HG03045 (cell line): ENCODE data around the gene SNW1.
"Not testable (repeated sequence)": the region's sequence is repeated elsewhere in the genome, so short reads cannot be mapped to it uniquely, and the experiment has no call there.

Experiments used
- ATAC-seq: cut with Tn5 transposase; IDR thresholded peaks from one replicate; pipeline ENCODE4 v1.9.1; 2021; ENCODE audit warnings: mild to moderate bottlenecking, moderate library complexity; ENCODE audit not compliant: unreplicated experiment

The SNW1 gene

DNA sequence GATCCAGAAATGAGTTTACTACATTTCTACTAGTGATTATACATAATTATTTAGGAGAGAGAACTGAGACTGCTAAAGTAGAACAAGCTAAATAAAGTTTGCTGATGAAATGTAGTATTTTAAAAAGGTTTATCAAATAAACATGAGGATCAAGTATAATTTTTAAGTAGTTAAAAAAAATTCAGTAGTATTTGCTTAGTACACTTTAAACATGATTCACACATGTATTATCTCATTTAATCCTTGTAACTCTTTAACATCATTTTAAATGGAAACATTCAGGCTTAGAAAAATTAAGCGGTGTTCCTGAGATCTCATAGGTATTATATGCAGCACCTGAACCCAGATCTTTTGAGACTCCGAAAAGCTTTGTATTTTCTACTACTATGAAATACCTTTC lies 8.7 kb downstream of the SNW1 start:
- ATAC-seq = no peak

DNA sequence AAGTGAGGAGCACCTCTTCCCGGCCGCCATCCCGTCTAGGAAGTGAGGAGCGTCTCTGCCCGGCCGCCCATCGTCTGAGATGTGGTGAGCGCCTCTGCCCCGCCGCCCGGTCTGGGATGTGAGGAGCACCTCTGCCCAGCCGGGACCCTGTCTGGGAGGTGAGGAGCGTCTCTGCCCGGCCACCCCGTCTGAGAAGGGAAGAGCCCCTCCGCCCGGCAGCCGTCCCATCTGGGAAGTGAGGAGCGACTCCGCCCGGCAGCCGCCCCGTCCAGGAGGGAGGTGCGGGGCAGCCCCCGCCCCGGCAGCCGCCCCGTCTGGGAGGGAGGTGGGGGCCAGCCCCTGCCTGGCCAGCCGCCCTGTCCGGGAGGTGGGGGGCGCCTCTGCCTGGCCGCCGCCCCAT lies 13.5 kb downstream of the SNW1 start:
- ATAC-seq = not testable (repeated sequence)

DNA sequence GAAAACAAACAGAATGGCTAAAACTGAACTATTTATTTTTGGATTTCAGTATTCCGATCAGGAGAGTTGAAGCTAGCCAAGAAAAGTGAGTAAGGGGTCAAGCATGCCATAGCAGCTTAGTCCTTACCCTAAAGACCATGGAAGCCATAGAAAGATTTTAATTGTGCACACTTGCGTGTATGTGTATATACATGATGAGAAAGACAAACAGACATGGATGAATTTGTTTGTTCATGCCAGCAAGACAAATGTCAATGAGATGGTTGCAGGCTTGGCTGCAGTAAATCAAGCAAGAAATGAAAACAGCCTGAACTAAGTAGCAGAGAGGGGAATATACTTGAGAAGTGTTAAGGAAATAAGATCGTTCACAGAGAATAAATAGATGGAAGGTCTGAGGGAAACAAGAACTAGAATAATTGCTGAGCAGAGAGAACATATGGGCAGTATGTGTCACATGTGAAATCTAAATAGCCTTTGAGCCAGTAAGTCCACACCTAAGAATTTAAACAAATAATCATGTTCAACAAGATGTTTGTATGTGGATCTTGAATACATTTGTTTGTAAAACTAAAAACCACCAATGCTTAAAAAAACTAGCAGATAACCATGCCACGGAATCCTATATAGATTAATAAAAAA lies 14.8 kb downstream of the SNW1 start:
- no peak for ATAC-seq

DNA sequence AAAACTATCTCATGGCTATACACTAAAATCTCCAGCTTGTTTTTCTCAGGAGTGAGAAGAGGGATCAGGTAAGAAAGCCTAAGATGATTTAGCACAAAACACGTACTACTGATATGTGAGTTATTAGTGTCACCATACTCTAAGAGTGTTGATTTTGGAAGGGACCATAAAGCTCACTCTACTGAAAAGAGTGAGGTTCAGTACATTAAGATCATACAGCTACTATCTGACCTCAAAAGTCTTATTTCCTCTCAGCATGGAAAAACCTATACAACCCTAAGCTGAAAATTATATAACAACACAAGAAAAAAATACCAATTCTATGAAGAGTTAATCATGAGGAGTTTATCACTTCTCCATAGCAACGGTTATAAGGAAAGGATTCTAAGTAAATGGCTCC lies 19.5 kb downstream of the SNW1 start:
- ATAC-seq = no peak

DNA sequence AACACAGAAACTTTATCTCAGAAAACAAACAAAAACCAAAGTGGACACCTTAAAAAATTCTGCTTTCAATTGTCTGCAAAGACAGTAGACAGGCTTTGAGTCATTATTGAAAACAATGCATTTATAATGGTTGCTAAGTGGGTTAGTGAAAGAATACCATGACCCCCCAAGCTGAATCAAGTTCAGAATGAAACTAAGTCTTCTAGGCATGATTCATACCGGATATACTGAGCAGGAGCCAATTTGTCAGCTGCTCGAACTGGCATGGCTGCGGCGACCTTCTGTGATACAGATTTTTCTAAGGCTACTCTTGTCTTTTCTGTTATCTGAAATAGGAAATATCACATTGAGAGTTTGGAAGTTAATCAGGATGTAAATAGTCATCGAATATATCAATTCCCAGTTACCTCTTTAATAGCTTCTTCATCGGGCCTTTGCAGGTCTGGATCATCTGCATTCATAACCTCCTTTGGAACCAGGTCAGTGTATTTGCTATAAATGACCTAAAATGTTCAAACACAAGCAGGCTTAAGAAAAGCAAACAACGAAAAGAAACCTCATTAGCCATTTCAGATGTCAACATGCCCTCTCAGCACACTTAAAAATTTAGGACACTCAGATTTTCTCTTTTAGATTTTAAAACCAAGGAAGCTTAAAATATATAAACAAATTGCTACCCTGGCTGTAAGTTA lies 22.3 kb downstream of the SNW1 start:
- ATAC-seq = no peak

DNA sequence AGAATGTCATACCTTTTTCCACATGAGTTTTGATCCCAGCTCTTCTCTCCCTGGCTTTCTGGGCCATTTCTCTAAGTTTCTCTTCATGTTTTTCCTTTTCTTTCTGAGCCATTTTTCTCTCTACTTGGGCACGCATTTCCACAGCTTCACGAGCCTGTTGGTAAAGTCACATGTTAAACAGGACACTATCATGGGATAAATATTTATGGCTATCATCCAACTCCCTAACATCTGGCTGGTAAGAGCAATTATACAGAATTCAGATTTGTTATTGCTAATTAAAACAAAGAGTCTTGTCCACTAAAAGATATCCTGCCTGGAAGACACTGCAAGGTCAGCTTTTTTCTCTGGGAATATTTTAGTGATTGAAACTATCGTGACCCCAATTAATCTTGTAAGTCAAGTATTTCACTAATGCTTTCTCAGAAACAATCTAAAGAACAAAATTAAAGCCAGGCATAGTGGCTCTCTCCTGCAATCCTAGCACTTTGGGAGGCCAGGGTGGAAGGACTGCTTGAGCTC lies 29.9 kb downstream of the SNW1 start:
- ATAC-seq = no peak

DNA sequence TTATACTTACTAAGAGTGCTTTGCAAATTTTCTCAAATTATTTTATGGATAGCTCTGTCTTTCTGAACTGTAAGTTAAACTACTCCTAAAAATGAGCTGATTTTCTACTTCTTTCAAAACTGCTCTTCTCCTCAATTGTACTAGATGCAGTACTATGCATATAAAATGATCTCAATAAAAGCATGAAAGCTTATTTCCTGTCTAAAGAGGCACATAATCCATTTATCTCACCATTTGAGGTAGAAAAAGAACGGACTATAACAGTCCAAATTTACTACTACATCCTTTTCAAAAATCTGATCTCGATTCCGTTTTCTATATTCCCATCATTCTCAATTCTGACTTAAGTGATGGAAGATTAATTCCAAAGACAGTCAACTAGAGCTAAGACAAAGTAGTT lies 38.7 kb downstream of the SNW1 start:
- ATAC-seq = no peak

DNA sequence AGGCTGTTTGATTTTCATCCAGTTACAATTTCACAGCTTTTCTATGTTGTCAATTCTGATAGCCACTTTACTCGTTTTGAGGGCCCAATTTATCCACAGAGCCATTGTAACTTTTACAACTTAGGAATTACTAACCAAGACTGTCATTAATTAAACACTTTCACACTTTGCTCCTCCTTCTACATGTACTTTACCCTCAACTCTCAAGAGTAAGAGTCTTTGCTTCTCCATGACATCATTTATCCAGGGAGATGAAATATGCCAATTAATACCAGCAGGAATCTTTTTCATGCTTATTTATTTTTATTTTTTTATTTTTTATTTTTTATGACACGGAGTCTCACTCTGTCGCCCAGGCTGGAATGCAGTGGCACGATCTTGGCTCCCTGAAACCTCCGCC lies 39.5 kb downstream of the SNW1 start:
- ATAC-seq = no peak

DNA sequence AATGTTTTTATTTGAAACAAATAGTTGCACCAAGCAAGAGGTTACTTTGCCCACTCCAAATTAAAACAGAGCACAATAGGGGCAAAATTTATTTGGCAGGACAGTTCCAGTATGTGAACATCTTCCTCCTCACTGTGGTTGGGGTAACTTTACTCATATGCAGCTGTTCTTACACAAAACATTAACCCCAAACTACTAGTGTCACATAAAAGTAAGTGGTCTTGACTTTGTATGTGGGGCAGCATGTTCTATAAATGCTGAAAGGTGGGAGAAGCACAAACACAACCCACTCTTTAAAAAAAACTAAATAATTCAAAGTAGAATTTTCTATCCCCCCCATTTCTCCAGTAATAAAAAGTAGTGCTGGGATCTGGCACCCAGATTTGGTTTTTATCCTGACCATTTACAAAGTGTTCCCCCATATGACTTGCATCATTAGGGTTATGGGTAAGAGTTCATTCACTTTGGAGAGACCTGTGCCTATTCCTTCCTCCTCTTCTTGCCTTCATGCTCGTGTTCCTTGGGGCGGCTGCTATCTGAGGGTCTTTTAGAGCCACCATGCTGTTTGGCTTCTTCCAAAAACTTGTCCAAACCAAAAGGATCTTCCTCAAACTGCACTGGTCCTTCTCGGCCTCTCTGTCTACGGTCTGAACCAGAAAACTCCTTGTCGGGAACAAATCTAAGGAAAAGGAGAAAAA lies 43.2 kb downstream of the SNW1 start:
- no peak for ATAC-seq

DNA sequence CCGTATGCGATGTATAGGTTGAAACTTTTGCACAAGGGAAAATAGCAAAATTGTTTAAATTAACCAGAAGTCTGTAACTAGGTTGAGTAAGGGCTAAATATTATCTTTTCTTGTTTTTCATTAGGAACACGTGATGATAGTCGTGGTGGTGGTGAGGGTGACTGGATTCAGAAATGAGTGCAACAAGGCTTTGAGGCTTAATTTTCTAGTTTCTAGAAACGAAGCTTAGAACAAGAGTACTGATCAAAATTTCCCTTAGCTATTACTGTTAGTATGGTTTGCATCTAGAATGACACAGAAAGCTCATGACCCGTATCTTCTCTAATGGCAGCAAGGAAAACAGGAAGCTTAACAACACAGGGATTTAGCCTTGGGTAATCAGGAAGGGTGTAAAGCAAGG lies 46.0 kb downstream of the SNW1 start:
- ATAC-seq = no peak

DNA sequence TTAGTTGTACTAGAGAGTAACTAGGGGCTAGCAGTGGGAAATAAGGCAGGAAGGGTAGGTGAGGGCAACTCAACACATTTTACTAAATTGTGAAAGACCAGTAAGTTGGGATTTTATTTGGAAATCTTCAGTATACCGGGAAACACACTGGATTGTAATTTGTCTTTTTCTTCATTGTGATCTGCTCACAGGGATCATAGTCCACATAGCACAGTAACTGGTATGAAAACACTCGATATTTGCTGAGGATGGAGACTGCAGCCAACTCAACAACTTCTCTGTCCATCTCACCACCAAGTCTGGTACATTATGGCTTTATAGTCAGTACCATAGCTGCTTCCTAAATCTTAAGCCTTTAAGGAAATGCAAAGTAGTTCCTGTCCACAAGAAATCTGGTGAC lies 50.6 kb downstream of the SNW1 start:
- no peak for ATAC-seq

DNA sequence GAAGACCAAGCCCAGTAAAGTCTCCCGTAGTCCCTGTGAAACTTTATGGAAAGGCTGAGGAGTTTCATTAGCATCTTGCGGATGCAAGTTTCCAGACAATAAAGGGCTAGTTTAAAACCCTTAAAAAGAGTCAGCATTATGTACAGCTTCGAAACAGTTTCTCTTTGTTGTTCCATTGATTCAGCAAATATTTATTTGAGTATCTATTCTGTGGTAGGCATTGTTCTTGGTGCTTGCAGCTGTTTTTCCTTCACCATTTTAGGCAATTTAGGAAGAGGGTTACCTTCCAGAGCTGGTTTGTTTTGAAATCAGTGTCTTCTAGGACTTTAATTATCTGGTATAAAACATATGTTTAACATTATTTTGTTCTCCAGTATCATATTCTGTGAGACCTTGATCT lies 51.5 kb downstream of the SNW1 start:
- no peak for ATAC-seq

DNA sequence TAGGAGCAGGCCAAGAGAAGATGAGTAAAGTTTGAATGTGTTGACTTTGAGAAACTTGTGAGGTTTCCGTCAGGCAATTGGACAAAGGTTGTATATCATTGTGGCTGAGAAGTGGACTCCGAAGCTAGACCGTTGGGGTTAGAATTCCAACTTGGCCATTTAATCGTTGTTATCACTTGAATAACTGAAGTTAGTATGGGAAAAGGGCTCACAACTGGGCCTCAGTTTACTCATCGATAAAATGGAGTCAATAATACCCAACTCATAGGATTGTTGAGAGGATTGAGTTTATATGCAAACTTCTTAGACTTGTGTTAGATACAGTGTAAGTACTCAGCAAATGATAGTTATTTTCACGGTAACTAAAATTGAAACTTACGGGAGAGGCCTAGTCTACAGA lies 52.2 kb downstream of the SNW1 start:
- no peak for ATAC-seq

DNA sequence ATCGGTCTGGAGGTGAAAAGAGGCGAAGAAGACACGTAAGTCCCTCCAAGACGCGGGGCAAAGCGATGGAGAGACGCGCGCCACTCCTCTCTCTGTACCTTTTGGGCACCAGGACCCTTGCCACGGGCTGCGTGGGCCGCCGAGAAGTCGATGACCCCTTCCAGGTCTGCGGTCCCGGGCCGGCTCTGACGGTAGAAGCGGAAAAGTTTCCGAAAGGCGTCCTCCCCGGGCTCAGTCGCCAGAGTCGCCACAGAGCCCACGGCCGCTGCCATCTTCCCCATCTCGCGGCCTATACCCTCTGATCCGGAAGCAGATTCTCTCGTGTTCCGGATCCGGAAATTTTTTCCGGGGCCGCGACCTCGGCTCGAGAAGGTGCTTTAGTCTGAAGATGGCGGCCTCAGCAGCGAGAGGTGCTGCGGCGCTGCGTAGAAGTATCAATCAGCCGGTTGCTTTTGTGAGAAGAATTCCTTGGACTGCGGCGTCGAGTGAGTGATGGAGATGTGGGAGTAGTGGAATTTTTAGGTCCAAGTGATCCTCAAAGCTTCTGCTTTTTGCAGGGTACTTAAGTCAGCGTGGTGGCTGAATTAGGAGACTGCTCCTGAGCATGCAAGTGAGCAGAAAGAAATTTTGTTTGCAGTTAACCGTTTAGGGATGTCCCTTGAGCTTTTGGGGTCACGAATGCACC lies 53.1 kb downstream of the SNW1 start, which contains the start of the genes ALKBH1 and SLIRP:
Gene ALKBH1 (minus strand): TSS at position 300 of the 685 bp plus-strand sequence. CDS start 19 bp downstream, at position 281.
Gene SLIRP (plus strand): TSS at position 380 of the 685 bp plus-strand sequence. CDS start 9 bp downstream, at position 389.
- peak; percentile 94 for ATAC-seq

DNA sequence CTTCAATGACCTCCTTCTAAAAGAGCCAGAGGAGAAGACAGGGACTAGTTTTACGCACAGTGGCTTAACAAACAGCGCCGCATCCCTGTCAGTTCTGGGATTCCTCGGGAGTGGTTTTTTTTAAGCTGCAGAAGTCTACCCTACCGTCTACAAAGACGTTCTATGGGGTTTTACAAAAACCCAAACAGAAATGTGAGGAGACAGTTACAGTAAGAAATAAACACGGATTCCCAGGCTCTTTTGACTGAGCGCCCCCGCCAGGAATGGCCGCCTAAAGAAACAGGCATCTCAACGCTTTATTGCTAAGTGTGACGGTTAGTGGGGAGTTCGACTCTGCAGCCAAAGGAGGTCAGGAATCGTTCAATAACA lies 53.6 kb downstream of the SNW1 start:
- ATAC-seq = peak; percentile 28

DNA sequence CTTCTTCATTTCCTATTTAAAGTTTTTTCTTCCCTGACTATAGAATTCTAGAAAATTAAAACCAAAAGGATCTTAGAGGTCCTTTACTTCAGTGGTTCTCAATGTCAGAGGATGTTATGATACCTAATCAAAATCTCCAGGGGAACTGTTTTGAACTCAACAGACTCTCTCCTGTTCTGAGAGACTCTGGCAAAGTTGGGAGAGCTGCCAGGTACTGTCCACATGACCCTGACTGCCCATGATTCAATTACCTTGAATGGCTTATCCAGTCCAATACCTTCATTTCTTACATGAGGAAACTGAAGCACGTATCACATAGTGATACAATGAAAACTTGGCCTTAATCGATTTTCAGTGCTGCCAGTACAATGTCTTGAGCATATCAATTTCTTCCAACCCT lies 69.7 kb downstream of the SNW1 start:
- ATAC-seq = no peak

DNA sequence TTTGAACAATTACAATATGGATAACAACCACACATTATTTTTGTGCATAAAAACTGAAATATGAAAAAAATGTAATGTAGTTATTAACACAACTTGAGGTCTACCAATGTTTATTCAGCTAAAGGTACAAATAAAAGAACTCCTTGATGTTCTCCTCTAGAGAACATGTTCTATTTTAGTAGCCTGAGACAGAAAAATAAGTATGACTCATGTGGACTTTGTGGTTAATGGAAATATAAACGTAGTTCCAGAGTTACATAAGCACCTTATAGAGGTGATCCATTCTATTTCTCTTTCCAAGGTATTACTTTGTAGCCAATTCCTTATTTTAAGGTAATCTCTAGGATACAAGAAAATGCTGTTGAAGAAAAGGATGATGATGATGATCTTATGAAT lies 78.8 kb downstream of the SNW1 start:
- ATAC-seq = no peak

DNA sequence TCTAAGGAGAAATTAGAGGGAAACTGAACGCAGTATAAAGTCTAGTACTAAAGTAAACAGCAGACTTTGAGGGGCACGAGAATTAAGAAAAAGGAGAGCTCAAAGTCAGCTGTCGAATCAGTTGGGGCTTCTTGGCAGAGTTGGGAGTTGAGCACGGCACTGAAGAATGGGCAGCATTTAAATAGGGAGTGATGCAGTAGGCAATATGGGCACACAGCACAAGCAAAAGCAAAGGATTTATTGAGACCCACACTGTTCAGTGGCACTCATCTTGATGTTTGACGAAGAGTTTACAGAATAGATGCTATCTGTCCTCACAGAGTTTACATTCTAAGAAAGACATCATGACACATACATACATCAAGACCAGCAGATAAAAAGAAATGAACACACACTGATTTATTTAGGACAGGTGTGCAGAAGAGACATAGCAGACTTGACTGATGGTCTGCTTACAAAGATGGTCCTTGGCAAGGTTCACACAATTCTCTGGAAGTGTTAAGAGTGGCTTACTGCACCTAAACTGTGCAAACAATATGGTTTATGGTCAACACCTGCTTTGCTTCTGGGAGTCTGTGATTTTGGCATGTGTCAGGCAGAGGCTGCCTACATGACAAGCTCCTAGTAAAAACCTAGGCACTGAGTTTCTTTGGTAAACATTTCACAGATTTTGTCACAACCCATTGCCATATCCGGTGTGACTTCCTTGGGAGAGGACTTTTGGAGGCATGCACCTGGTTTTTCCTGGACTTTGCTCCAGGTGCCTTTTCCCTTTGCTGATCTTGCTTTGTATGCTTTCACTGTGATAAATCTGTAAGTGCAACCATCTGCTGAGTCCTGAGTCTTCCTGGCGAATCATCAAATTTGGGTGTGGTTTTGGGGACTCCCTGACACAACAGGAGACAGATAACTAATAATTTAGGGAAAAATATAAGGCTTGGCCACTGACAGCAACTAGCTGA lies 79.5 kb downstream of the SNW1 start:
- ATAC-seq = no peak

DNA sequence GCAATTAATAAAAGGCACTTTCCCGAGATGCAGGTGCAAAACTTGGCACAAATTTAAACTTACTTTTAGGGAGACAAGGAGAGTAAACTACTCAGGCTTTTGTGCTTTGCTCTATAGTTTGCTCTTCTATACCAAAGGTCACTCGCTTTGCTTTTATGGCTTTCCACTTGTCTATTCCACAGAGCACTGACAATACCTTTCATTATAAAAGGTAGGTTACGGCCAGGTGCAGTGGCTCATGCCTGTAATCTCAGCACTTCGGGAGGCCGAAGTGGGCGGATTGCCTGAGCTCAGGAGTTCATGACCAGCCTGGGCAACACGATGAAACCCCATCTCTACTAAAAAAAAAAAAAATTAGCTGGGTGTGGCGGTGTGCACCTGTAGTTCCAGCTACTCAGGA lies 86.0 kb downstream of the SNW1 start:
- ATAC-seq = no peak

DNA sequence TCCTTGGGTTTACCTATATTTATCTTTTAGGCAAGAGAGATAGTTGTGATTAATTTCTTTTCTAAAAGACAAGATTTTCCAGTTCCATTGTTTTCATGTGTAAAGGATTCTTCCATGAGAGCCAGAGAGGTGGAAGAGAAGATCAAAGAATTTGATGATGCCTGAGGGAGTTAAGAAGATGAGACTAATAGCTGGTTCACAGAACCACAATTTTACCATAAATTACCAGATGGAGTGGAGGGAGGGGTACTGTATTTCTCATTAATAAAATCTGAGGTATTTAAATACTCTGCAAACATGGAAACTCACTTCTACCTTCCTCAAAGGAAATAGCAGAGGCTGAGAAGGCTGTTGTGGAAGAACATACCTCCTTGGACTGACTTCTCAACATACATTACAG lies 87.8 kb downstream of the SNW1 start:
- ATAC-seq = no peak
